Activated CD8-positive, alpha-beta memory T cell treated with anti-CD3 and anti-CD28 coated beads for 48 hours (primary cell): ENCODE data around the gene HECTD4.
A peak's percentile ranks its signal among the peaks of the same experiment; 100 is the strongest.
"Not testable (repeated sequence)": the region's sequence is repeated elsewhere in the genome, so short reads cannot be mapped to it uniquely, and the experiment has no call there.

Experiments
- DNase-seq, 3 experiments: peaks; one replicate each; pipeline ENCODE4 v3.0.0-alpha.2; 2020; ENCODE audit warnings: low read depth in 2 of 3, low spot score in 2 of 3

The HECTD4 gene

DNA sequence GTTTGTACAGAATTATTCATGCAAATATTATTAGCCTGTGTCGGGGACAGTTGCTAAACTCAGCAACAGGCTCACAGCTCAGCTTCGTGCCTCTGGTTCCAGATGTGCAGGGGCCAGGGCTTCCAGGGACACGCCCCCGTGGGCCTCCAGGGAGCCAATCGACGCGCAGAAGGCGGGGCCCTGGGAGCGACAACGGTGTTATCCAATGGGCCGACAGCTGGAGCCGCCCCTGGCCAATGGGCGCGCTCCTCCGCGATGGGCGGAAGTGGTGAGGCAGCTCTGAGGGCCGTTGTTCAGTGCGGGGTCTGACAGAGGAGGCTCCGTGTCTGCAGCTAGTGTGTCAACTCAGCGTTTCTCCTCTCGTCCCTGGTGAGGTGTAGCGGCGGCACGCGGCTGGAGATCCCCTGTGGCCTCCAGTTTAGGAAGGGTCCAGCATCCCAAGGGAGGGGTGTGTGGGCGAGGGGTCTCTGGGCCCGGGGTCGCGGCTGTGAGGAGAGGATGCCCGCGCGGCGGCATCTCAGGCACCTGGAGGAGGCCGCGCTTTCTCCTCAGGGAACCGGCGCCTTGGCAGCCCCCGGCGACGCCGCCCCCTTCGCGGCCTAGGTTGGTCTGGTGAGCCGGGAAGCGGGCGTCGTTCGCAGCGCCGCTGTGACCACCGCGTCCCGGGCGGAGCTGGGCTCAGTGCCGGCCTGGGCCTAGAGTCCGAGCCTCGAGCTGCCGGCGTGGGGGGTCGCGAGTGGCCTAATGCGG is 256.8 kb downstream of the HECTD4 start, which contains the start of gene TRAFD1:
TSS of gene TRAFD1 (plus strand) at position 311 of the 750 bp plus-strand sequence. CDS start 4,963 bp downstream, outside the sequence.
- DNase-seq = peak; percentile 95 to 99 (median 96)

DNA sequence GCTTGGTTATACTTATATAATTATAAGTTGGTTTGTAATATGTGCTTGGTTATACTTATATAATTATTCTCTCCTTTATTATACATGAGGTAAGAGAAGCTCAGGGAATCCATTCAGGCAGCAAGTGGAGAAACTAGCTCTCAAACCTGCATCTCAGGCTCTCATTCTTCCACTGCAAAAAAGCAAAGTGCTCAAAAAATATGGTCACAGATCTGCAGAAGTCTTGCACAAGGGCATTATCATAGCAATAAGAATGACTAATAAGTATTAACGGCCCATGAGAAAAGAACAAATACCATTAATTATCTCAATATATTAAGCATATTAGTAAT is 257.3 kb downstream of the HECTD4 start:
- DNase-seq = no peak

DNA sequence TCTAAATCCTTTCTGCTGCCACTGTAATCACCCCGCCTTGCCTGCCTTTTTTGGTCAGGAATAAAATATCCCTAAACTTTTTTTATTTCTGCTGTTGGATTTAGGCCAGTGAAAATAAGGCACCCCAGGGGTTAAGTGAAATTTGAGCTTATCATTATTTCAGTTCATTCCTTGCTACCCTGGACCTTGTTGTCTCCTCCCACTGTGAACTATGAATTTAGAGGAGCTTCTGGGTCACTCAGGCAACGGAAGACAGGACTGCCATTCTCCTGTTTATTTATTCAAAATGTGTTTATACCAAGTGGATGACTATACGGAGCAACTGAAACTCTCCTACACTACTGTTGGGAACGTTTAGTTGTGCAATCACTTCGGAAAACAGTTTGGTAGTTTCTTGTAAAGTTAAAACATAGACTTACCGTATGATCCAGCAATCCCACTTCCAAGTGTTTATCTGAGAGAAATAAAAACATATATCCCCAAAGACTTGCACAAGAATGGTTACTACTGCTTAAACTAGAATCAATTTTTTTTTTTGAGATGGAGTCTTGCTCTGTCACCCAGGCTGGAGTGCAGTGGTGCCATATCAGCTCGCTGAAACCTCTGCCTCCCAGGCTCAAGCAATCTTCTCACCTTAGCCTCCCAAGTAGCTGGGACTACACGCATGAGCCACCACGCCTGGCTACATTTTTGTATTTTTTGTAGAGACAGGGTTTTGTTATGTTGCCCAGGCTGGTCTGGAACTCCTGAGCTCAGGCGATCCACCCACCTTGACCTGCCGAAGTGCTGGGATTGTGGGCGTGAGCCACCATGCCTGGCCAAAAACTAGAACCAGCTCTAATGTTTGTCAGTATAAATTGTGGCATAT is 259.2 kb downstream of the HECTD4 start:
- DNase-seq = no peak

DNA sequence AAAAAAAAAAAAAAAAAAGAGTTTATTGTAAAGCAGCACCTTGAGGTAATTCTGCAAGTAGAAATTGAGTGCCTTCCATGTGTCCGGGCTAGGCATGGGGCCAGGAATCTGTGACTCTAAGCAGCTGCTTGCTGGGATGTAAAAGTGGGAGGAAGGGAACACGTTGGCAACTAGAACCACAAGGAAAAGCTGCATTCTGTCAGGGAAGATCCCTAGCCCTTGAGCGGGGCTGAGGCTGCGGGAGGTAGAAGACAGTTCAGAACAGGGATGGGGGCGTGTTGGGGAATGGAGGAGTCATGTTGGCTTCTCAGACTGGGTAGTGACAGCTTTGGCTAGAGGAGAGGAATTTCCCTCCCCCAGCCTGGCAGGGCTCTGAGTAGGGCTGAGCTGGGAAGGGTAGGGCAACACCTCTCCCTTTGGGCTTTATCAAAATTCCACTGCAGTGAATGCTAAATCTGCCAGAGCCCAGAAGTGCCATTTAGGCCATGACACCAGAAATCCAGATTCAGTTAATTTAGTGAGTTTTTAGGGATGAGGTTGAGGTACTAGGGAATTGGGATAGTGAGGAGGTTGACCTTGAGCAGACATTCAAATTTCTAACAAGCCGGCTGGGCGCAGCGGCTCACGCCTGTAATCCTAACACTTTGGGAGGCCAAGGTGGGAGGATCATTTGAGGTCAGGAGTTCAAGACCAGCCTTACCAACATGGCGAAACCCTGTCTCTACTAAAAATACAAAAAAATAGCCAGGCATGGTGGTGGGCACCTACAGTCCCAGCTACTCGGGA is 260.3 kb downstream of the HECTD4 start:
- no peak for DNase-seq

DNA sequence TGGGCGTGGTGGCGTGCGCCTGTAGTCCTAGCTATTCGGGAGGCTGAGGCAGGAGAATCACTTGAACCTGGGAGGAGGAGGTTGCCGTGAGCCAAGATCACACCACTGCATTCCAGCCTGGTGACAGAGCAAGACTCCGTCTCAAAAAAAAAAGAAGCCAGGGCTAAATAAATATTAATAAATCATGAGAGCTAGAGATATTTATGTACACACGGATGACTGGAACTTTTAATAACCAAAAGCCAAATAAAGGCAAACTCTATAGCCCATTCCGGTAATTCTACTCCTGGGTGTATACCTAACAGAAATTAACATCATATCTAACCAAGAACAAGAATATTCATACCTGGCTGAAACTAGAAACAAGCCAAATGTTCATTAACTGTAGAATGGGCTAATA is 264.5 kb downstream of the HECTD4 start:
- DNase-seq = no peak

DNA sequence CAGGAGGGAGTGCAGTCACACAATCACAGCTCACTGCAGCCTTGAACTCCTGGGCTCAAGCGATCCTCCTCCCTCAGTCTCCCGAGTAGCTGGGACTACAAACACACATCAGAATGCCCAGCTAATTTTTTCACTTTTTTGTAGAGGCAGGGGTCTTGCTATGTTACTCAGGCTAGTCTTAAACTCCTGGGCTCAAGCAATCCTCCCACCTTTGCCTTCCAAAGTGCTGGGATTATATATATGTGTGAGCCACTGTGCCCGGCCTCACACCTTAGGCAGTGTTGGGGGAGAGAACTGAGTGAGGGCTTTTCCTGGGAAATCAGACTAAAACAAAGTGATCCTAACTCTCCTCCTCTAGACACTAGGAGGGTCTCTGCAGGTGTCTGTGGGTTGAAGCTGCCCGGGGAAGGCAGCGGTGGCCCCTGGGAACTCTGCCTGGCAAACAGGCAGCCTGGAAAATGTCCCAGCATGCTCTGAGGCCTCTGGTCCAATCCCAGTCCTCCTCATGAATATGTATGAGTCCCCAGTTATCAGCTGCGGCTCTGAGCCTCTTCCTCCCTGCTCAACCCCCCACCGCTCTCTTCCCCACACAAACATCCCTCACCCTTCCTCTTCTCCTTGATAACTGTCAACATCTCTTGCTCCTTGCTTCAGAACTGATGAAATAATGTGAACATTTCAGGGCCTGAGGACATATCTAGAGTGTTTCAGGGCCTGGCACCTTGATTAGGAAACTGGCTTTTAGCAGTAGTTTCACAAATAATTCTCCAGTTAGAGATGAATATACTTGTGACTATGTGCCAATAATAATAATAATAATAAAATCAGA is 265.8 kb downstream of the HECTD4 start:
- DNase-seq = no peak

DNA sequence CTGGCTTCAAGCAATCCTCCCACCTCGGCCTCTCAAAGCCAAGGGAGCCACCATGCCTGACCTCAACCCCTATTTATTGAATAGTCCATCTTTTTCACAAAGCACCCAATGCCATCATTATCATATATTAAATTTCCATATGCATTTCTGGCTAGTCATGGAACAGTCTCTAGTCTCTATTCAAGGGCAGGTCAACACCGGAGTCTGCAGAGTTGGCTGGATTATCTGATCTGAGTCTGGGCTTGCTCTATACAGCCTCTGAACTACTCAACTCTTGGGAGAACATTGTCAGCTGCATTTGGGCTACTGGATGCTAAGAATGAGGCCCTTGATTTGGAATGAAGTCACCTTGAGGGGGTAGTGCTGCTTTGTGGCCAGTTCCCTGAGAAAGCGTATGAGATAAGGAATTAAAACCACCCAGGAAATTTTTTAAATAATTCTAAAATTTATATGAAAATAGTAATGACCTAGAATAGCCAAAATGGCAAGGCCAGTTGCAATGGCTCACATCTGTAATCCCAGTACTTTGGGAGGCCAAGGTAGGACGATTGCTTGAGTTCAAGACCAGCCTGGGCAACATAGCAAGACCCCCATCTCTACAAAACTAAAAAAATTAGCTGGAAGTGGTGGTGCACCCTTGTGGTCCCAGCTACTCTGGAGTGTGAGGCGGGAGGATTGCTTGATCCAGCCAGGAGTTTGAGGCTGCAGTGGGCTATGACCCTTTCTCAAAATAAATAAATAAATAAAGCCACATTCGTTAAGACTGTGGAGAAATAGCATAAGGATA is 266.8 kb downstream of the HECTD4 start:
- no peak for DNase-seq

DNA sequence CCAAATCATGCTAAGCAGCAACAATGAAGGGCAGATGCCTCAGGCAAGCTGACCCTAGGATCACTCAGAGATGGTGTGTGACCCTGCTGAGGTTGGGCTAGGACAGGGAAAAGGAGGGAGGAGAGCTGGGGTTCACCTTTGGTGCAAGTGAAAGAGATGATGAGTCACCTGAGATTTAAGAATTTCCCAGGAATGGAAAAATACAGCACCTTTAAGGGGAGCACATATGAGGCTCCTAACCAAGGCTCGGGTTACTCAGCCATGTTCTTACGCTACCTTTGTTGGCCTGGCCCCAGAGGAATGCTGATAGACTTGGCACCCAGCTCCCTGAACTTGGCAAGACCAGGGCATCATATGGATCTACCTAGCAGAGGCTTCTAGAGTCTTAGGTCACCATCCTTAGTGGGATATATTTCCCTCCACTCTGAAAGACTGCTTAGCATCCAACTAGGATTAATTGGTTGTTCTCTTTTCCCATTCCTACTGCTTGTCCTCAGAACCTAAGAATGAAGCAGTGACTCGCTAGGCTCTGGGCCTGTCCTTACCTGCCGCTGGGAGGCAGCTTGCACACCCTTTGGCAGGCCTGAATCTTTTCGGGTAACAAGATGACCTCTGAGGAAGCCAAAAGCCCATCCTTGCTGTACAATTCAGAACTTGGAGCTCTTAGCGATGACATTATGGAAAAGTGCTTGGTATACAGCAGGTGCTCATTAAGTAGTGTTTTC is 269.7 kb downstream of the HECTD4 start:
- DNase-seq = no peak

DNA sequence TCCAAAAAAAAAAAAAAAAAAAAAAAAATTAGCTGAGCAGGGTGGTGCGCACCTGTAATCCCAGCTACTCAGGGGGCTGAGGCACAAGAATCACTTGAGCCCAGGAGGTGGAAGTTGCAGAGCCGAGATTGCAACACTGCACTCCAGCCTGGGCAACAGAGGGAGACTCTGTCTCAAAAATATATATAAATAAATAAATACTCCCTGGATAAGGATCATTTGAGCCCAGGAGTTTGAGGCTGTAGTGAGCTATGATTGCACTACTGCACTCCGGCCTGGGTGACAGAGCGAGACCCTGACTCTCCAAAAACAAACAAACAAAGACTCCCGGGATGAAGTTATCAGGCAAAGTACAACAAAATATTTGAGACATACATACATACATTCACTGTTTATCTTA is 270.3 kb downstream of the HECTD4 start:
- DNase-seq = no peak

DNA sequence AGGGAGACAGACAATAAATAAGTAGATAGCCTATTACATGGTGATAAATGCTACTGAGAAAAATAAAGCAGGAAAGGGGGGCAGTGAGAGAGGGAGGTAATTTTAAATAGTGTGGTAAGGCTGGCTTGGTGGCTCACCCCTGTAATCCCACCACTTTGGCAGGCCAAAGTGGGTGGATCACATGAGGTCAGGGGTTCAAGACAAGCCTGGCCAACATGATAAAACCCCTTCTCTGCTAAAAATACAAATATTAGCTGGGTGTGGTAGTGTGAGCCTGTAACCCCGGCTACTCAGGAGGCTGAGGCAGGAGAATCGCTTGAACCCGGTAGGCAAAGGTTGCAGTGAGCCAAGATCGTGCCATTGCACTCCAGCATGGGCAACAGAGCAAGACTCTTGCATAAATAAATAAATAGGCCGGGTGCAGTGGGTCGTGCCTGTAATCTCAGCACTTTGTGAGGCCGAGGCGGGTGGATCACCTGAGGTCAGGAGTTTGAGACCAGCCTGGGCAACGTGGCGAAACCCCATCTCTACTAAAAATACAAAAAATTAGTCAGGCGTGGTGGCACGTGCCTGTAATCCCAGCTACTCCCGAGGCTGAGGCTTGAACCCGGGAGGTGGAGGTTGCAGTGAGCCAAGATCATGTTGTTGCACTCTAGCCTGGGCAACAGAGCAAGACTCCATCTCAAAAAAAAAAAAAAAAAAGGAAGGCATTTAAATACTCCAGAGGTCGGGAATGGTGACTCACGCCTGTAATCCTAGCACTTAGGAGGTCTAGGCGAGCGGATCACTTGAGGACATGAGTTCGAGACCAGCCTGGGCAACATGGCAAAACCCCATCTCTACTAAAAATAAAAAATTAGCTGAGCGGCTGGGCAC is 271.2 kb downstream of the HECTD4 start:
- not testable (repeated sequence) for DNase-seq
